ENCODE results near the gene SUV39H1. TPM values are rescaled to one million over a fixed set of nuclear protein-coding genes. Genes with fewer than 3 reads are reported as not detected.
"Not testable (repeated sequence)": the region's sequence is repeated elsewhere in the genome, so short reads cannot be mapped to it uniquely, and the experiment has no call there.

The SUV39H1 gene, protein sequence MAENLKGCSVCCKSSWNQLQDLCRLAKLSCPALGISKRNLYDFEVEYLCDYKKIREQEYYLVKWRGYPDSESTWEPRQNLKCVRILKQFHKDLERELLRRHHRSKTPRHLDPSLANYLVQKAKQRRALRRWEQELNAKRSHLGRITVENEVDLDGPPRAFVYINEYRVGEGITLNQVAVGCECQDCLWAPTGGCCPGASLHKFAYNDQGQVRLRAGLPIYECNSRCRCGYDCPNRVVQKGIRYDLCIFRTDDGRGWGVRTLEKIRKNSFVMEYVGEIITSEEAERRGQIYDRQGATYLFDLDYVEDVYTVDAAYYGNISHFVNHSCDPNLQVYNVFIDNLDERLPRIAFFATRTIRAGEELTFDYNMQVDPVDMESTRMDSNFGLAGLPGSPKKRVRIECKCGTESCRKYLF
- total RNA-seq (ENCODE audit: low replicate concordance): 6.4 and 11.5 TPM in 2 replicates
- long read RNA-seq, partial matches to known transcripts: 2 of 4 reads
- long read RNA-seq, other reads (novel, unspliced or antisense): 0 of 4 reads

GRCh38 chrX:48696301-48696908 lies at the start of gene SUV39H1:
TSS of gene SUV39H1 (plus strand) at chrX:48696734. CDS start at chrX:48696785, 51 bp downstream.
- Mint-ChIP-seq H3K9me3 (no peaks in the 10 kb centered on the region), H3K36me3 (peaks cover 6% of the 10 kb centered on the region), H3K27ac (peak within 1 kb of the TSS; percentile 75)

GRCh38 chrX:48648336-48648751 lies 48.2 kb upstream of the SUV39H1 start:
- H3K4me1 Mint-ChIP-seq (ENCODE audit: unreplicated experiment): no peaks in the 10 kb centered on the region
- DNase-seq (ENCODE audit: extremely low spot score, unreplicated experiment): no peak
- H3K36me3 Mint-ChIP-seq: no peaks in the 10 kb centered on the region
- no peak overlapping the region for H3K4me3 Mint-ChIP-seq
- no peaks in the 10 kb centered on the region for H3K27me3 Mint-ChIP-seq
- peak; percentile 57 for TF ChIP-seq CTCF (conservative IDR thresholded peaks at IDR 0.05)
- H3K9me3 Mint-ChIP-seq: no peaks in the 10 kb centered on the region
- no peak overlapping the region for H3K27ac Mint-ChIP-seq

More at GRCh38 chrX:48696301-48696908, at the start of gene SUV39H1:
- Mint-ChIP-seq H3K4me1 (ENCODE audit: unreplicated experiment) (peaks cover 7% of the 10 kb centered on the region), H3K4me3 (peak within 1 kb of the TSS; percentile 90), H3K27me3 (peaks cover 3% of the 10 kb centered on the region)
- DNase-seq (ENCODE audit: extremely low spot score, unreplicated experiment): peak; percentile 84
- TF ChIP-seq CTCF (conservative IDR thresholded peaks at IDR 0.05): no peak

DNA sequence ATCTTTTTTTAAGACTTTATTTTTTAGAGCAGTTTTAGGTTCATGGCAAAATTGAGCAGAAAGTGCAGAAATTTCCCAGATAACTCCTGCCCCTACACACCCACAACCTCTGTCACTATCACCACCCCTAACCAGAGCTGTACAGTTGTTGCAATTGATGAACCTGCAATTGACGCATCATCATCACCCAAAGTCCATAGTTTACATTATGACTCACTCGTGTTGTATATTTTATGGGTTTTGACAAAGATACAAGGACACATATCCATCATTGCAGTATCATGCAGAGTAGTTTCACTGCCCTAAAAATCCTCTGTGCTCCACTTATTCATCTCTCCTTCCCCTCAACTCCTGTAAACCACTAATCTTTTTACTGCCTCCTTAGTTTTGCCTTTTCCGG lies 47.4 kb upstream of the SUV39H1 start:
- no peak overlapping the region for H3K27ac Mint-ChIP-seq
- H3K9me3 Mint-ChIP-seq: no peaks in the 10 kb centered on the region
- no peak for DNase-seq (ENCODE audit: extremely low spot score, unreplicated experiment)
- H3K4me1 Mint-ChIP-seq (ENCODE audit: unreplicated experiment): no peaks in the 10 kb centered on the region
- H3K27me3 Mint-ChIP-seq: peaks cover 3% of the 10 kb centered on the region
- H3K36me3 Mint-ChIP-seq: no peaks in the 10 kb centered on the region
- TF ChIP-seq CTCF (conservative IDR thresholded peaks at IDR 0.05): no peak
- H3K4me3 Mint-ChIP-seq: no peak overlapping the region

GRCh38 chrX:48652055-48652579 lies 44.4 kb upstream of the SUV39H1 start:
- not testable (repeated sequence) for DNase-seq (ENCODE audit: extremely low spot score, unreplicated experiment); H3K36me3 Mint-ChIP-seq; H3K9me3 Mint-ChIP-seq; H3K27me3 Mint-ChIP-seq; H3K4me1 Mint-ChIP-seq (ENCODE audit: unreplicated experiment); H3K27ac Mint-ChIP-seq; H3K4me3 Mint-ChIP-seq

GRCh38 chrX:48654746-48655145 lies 41.8 kb upstream of the SUV39H1 start:
- H3K4me3 Mint-ChIP-seq; H3K27me3 Mint-ChIP-seq; DNase-seq (ENCODE audit: extremely low spot score, unreplicated experiment); H3K4me1 Mint-ChIP-seq (ENCODE audit: unreplicated experiment); H3K9me3 Mint-ChIP-seq; H3K27ac Mint-ChIP-seq; H3K36me3 Mint-ChIP-seq: not testable (repeated sequence)

- not testable (repeated sequence) for H3K36me3 Mint-ChIP-seq; H3K27me3 Mint-ChIP-seq; DNase-seq (ENCODE audit: extremely low spot score, unreplicated experiment); H3K4me1 Mint-ChIP-seq (ENCODE audit: unreplicated experiment); H3K27ac Mint-ChIP-seq; H3K4me3 Mint-ChIP-seq; H3K9me3 Mint-ChIP-seq
These were observed 36.8 kb upstream of the SUV39H1 start for GRCh38 chrX:48659686-48660085.

- no peaks in the 10 kb centered on the region for H3K9me3 Mint-ChIP-seq
- no peak for DNase-seq (ENCODE audit: extremely low spot score, unreplicated experiment)
These were observed 33.3 kb upstream of the SUV39H1 start for GRCh38 chrX:48663241-48663640.

More at GRCh38 chrX:48663241-48663640, 33.3 kb upstream of the SUV39H1 start:
- H3K4me3 Mint-ChIP-seq: no peak overlapping the region
- H3K36me3 Mint-ChIP-seq: no peaks in the 10 kb centered on the region
- H3K27ac Mint-ChIP-seq: no peak overlapping the region
- H3K27me3 Mint-ChIP-seq: no peaks in the 10 kb centered on the region
- no peak for TF ChIP-seq CTCF (conservative IDR thresholded peaks at IDR 0.05)
- no peaks in the 10 kb centered on the region for H3K4me1 Mint-ChIP-seq (ENCODE audit: unreplicated experiment)
